Measurements from ENCODE around the gene SETD3. TPM values are rescaled to one million over a fixed set of nuclear protein-coding genes. Genes with fewer than 3 reads are reported as not detected.

Gene SETD3
- total RNA-seq, 5 donors from 2014 or later (not counting 1 experiment from before 2014, with no cell fraction given): 47.7 to 64.6 (median 52.4) TPM

- ChIA-PET POLR2A (no interaction called here), CTCF (interaction anchor here (0.6 to 1.4 kb wide), 7 partner anchors 17 to 433 kb away, joined by 3 to 16 read pairs (median 4); no protein-coding TSS in a partner anchor)
- DNase-seq: peak in 12 of 35 experiments; percentile 5 to 51 (median 14)
- no peaks in the 10 kb centered on the region for H3K9me3 Mint-ChIP-seq
- Histone ChIP-seq H3K36me3 (ENCODE audit: control insufficient read depth in 2 of 2, extremely low read depth in 1 of 2, insufficient read depth in 1 of 2, low read length in 1 of 2) (peaks cover 8 to 17% of the 10 kb centered on the region in 2 donors), H3K27me3 (replicated peaks in 1 of 2; ENCODE audit: control insufficient read depth in 2 of 2, extremely low read depth in 1 of 2, insufficient read depth in 2 of 2, low read length in 1 of 2) (no peaks in the 10 kb centered on the region), H3K9me3 (no peaks in the 10 kb centered on the region), H3K27ac (ENCODE audit: low read length) (no peak overlapping the region), H3K4me3 (ENCODE audit: control insufficient read depth in 1 of 2, extremely low read depth in 1 of 2, low read length in 1 of 2) (no peak overlapping the region), H3K4me1 (ENCODE audit: control insufficient read depth in 1 of 2, extremely low read depth in 1 of 2, insufficient read depth in 2 of 2, low read length in 2 of 2) (peaks cover 0 to 11% of the 10 kb centered on the region in 2 experiments)
- no peaks in the 10 kb centered on the region for H3K36me3 Mint-ChIP-seq
- WGBS (ENCODE audit: insufficient coverage): 79% methylated on average over 11 of the region's 12 CpGs
- no peak overlapping the region for H3K27ac Mint-ChIP-seq
- ATAC-seq (replicated peaks in 1 of 4): peak in 2 of 4 experiments; percentile 29 to 44
- no peaks in the 10 kb centered on the region for H3K27me3 Mint-ChIP-seq
- no peak overlapping the region for H3K4me3 Mint-ChIP-seq
- H3K4me1 Mint-ChIP-seq: peaks cover 0 to 24% (median 15%) of the 10 kb centered on the region in 3 donors
These were observed 87.5 kb downstream of the SETD3 start for GRCh38 chr14:99393059-99393655.

GRCh38 chr14:99391671-99392070, 89.0 kb downstream of the SETD3 start:
- Histone ChIP-seq H3K36me3 (ENCODE audit: control insufficient read depth in 2 of 2, extremely low read depth in 1 of 2, insufficient read depth in 1 of 2, low read length in 1 of 2) (peaks cover 4 to 5% of the 10 kb centered on the region in 2 donors), H3K9me3 (no peaks in the 10 kb centered on the region), H3K4me1 (ENCODE audit: control insufficient read depth in 1 of 2, extremely low read depth in 1 of 2, insufficient read depth in 2 of 2, low read length in 2 of 2) (peaks cover 0 to 22% of the 10 kb centered on the region in 2 experiments), H3K27ac (ENCODE audit: low read length) (no peak overlapping the region), H3K4me3 (ENCODE audit: control insufficient read depth in 1 of 2, extremely low read depth in 1 of 2, low read length in 1 of 2) (no peak overlapping the region), H3K27me3 (replicated peaks in 1 of 2; ENCODE audit: control insufficient read depth in 2 of 2, extremely low read depth in 1 of 2, insufficient read depth in 2 of 2, low read length in 1 of 2) (peaks cover 0 to under 1% of the 10 kb centered on the region in 2 experiments)
- Mint-ChIP-seq H3K27me3 (no peaks in the 10 kb centered on the region), H3K36me3 (no peaks in the 10 kb centered on the region), H3K9me3 (no peaks in the 10 kb centered on the region), H3K4me3 (no peak overlapping the region), H3K4me1 (peaks cover 12 to 34% (median 22%) of the 10 kb centered on the region in 3 donors), H3K27ac (no peak overlapping the region)
- DNase-seq: no peak
- 76% methylated on average over 8 of the region's 13 CpGs for WGBS (ENCODE audit: insufficient coverage)
- no peak for ATAC-seq (replicated peaks in 1 of 4)
- CTCF ChIA-PET: no interaction called here
- POLR2A ChIA-PET: no interaction called here

- CTCF ChIA-PET: interaction anchor here in 1 of 2 donors (0.6 to 2.2 kb wide), 2 partner anchors 27 to 65 kb away, joined by 3 to 9 read pairs; no protein-coding TSS in a partner anchor
- peak in 1 of 4 experiments; percentile 37 for ATAC-seq (replicated peaks in 1 of 4)
- Histone ChIP-seq H3K4me3 (ENCODE audit: control insufficient read depth in 1 of 2, extremely low read depth in 1 of 2, low read length in 1 of 2) (no peak overlapping the region), H3K36me3 (ENCODE audit: control insufficient read depth in 2 of 2, extremely low read depth in 1 of 2, insufficient read depth in 1 of 2, low read length in 1 of 2) (peaks cover 0 to 5% of the 10 kb centered on the region in 2 donors), H3K9me3 (no peaks in the 10 kb centered on the region), H3K27ac (ENCODE audit: low read length) (no peak overlapping the region), H3K4me1 (ENCODE audit: control insufficient read depth in 1 of 2, extremely low read depth in 1 of 2, insufficient read depth in 2 of 2, low read length in 2 of 2) (peaks cover 0 to 20% of the 10 kb centered on the region in 2 experiments), H3K27me3 (replicated peaks in 1 of 2; ENCODE audit: control insufficient read depth in 2 of 2, extremely low read depth in 1 of 2, insufficient read depth in 2 of 2, low read length in 1 of 2) (peaks cover 0 to 14% of the 10 kb centered on the region in 2 experiments)
- peak in 10 of 35 experiments; percentile 5 to 52 (median 22) for DNase-seq
- no peaks in the 10 kb centered on the region for H3K9me3 Mint-ChIP-seq
- WGBS (ENCODE audit: insufficient coverage): 34% methylated on average over 4 of the region's 24 CpGs
- H3K36me3 Mint-ChIP-seq: no peaks in the 10 kb centered on the region
- POLR2A ChIA-PET: no interaction called here
- no peak overlapping the region for H3K4me3 Mint-ChIP-seq
- H3K27ac Mint-ChIP-seq: no peak overlapping the region
- H3K4me1 Mint-ChIP-seq: peaks cover 12 to 21% (median 14%) of the 10 kb centered on the region in 3 donors
- H3K27me3 Mint-ChIP-seq: peaks cover 10 to 15% of the 10 kb centered on the region in 2 donors
These were observed 91.4 kb downstream of the SETD3 start for GRCh38 chr14:99389174-99389826.

GRCh38 chr14:99388286-99388685, 92.4 kb downstream of the SETD3 start:
- 97% methylated on average over 9 of the region's 12 CpGs for WGBS (ENCODE audit: insufficient coverage)
- Histone ChIP-seq H3K36me3 (ENCODE audit: control insufficient read depth in 2 of 2, extremely low read depth in 1 of 2, insufficient read depth in 1 of 2, low read length in 1 of 2) (no peaks in the 10 kb centered on the region), H3K4me3 (ENCODE audit: control insufficient read depth in 1 of 2, extremely low read depth in 1 of 2, low read length in 1 of 2) (no peak overlapping the region), H3K9me3 (no peaks in the 10 kb centered on the region), H3K4me1 (ENCODE audit: control insufficient read depth in 1 of 2, extremely low read depth in 1 of 2, insufficient read depth in 2 of 2, low read length in 2 of 2) (peaks cover 0 to 20% of the 10 kb centered on the region in 2 experiments), H3K27ac (ENCODE audit: low read length) (no peak overlapping the region), H3K27me3 (replicated peaks in 1 of 2; ENCODE audit: control insufficient read depth in 2 of 2, extremely low read depth in 1 of 2, insufficient read depth in 2 of 2, low read length in 1 of 2) (peaks cover 0 to 24% of the 10 kb centered on the region in 2 experiments)
- Mint-ChIP-seq H3K27me3 (peaks cover 14 to 21% of the 10 kb centered on the region in 2 donors), H3K27ac (no peak overlapping the region), H3K4me1 (peaks cover 12 to 21% (median 14%) of the 10 kb centered on the region in 3 donors), H3K9me3 (no peaks in the 10 kb centered on the region), H3K4me3 (peak overlapping the region in 1 of 3 donors; percentile 36), H3K36me3 (no peaks in the 10 kb centered on the region)
- ATAC-seq (replicated peaks in 1 of 4) (no peak), DNase-seq (no peak)
- ChIA-PET POLR2A (no interaction called here), CTCF (interaction anchor here in 1 of 2 donors (1.1 to 2.2 kb wide), 2 partner anchors 8 to 28 kb away, joined by 5 to 9 read pairs; no protein-coding TSS in a partner anchor)

GRCh38 chr14:99387880-99388279, 92.8 kb downstream of the SETD3 start:
- H3K4me3 Mint-ChIP-seq: no peak overlapping the region
- H3K27ac Mint-ChIP-seq: no peak overlapping the region
- Histone ChIP-seq H3K4me3 (ENCODE audit: control insufficient read depth in 1 of 2, extremely low read depth in 1 of 2, low read length in 1 of 2) (no peak overlapping the region), H3K36me3 (ENCODE audit: control insufficient read depth in 2 of 2, extremely low read depth in 1 of 2, insufficient read depth in 1 of 2, low read length in 1 of 2) (no peaks in the 10 kb centered on the region), H3K27ac (ENCODE audit: low read length) (no peak overlapping the region), H3K9me3 (no peaks in the 10 kb centered on the region), H3K27me3 (replicated peaks in 1 of 2; ENCODE audit: control insufficient read depth in 2 of 2, extremely low read depth in 1 of 2, insufficient read depth in 2 of 2, low read length in 1 of 2) (peaks cover 0 to 28% of the 10 kb centered on the region in 2 experiments), H3K4me1 (ENCODE audit: control insufficient read depth in 1 of 2, extremely low read depth in 1 of 2, insufficient read depth in 2 of 2, low read length in 2 of 2) (peaks cover 0 to 20% of the 10 kb centered on the region in 2 experiments)
- H3K4me1 Mint-ChIP-seq: peaks cover 10 to 17% (median 12%) of the 10 kb centered on the region in 3 donors
- CTCF ChIA-PET: interaction anchor here (0.6 to 2.2 kb wide), 4 partner anchors 9 to 1283 kb away, joined by 3 to 9 read pairs (median 4); no protein-coding TSS in a partner anchor
- POLR2A ChIA-PET: interaction anchor here (0.6 kb wide), 3 partner anchors 112 to 1827 kb away, joined by 4 to 7 read pairs (median 5); no protein-coding TSS in a partner anchor
- no peaks in the 10 kb centered on the region for H3K36me3 Mint-ChIP-seq
- DNase-seq: peak in 3 of 35 experiments; percentile 8 to 10 (median 10)
- no CpG with 5 or more reads among the region's 5 CpGs for WGBS (ENCODE audit: insufficient coverage)
- H3K9me3 Mint-ChIP-seq: no peaks in the 10 kb centered on the region
- no peak for ATAC-seq (replicated peaks in 1 of 4)
- H3K27me3 Mint-ChIP-seq: peaks cover 14 to 25% of the 10 kb centered on the region in 2 donors
